Measurements from ENCODE around the gene DYNC1LI1. TPM values are rescaled to one million over a fixed set of nuclear protein-coding genes. Genes with fewer than 3 reads are reported as not detected.

DYNC1LI1 gene
- total RNA-seq, 1 experiment from 2014 or later = 42.8 TPM

DNA sequence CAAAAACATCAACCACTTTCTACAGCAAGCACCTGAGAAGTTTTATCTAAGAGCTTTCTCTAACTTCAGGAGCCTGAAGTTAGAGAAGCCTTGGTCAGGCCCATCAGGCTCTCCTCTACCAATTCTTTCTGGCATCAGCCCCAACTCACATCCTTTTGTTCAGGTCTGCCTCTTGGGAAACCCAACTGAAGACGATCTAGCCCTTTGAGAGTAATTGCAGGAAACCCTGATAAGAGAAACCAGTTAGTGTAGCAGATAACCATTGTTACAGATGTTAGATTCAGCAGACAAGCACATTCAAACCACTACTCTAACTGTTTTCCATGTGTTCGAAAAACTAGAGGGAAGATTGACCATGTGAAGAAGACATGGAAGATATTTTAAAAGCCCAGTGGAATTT, 27.0 kb upstream of the DYNC1LI1 start:
- ATAC-seq = no peak

DNA sequence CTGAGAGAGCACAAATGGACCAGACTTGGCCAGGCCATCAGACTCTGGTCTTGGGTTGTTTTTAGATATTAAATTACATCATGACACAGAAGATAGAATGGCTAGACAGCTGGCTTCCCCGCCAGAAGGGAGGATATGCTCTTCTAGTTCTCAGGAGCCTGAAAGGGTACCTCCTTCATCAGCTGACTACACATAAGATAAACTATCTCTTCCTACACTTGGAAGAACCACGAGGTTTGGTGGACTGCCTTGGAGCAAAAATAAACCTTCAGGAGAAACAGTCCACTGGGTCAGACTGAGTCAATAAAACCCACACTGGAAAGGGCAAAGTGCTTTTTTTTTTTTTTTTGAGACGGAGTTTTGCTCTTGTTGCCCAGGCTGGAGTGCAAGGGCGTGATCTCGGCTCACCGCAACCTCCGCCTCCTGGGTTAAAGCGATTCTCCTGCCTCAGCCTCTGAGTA, 26.3 kb upstream of the DYNC1LI1 start:
- TF ChIP-seq NR2C2 (CRISPR knock-in tag; IDR thresholded peaks at IDR 0.05) = no peak
- no peak for TF ChIP-seq TEAD1 (CRISPR knock-in tag; IDR thresholded peaks at IDR 0.05)
- TF ChIP-seq ZNF671 (CRISPR knock-in tag; IDR thresholded peaks at IDR 0.05) = no peak
- TF ChIP-seq, protein P1, sequence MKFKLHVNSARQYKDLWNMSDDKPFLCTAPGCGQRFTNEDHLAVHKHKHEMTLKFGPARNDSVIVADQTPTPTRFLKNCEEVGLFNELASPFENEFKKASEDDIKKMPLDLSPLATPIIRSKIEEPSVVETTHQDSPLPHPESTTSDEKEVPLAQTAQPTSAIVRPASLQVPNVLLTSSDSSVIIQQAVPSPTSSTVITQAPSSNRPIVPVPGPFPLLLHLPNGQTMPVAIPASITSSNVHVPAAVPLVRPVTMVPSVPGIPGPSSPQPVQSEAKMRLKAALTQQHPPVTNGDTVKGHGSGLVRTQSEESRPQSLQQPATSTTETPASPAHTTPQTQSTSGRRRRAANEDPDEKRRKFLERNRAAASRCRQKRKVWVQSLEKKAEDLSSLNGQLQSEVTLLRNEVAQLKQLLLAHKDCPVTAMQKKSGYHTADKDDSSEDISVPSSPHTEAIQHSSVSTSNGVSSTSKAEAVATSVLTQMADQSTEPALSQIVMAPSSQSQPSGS (CRISPR knock-in tag; IDR thresholded peaks at IDR 0.05; ENCODE audit: borderline replicate concordance, low read depth) = no peak
- TF ChIP-seq PRRX2 (CRISPR knock-in tag; IDR thresholded peaks at IDR 0.05) = no peak
- no peak for TF ChIP-seq ZNF232 (CRISPR knock-in tag; IDR thresholded peaks at IDR 0.05)
- no peak for TF ChIP-seq JUN (CRISPR knock-in tag; IDR thresholded peaks at IDR 0.05)
- TF ChIP-seq, protein P2, sequence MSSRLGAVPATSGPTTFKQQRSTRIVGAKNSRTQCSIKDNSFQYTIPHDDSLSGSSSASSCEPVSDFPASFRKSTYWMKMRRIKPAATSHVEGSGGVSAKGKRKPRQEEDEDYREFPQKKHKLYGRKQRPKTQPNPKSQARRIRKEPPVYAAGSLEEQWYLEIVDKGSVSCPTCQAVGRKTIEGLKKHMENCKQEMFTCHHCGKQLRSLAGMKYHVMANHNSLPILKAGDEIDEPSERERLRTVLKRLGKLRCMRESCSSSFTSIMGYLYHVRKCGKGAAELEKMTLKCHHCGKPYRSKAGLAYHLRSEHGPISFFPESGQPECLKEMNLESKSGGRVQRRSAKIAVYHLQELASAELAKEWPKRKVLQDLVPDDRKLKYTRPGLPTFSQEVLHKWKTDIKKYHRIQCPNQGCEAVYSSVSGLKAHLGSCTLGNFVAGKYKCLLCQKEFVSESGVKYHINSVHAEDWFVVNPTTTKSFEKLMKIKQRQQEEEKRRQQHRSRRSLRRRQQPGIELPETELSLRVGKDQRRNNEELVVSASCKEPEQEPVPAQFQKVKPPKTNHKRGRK (CRISPR knock-in tag; IDR thresholded peaks at IDR 0.05; ENCODE audit: borderline replicate concordance) = no peak
- TF ChIP-seq MXD4 (CRISPR knock-in tag; IDR thresholded peaks at IDR 0.05; ENCODE audit: borderline replicate concordance) = no peak
- TF ChIP-seq RORB (CRISPR knock-in tag; IDR thresholded peaks at IDR 0.05) = no peak
- no peak for TF ChIP-seq IRF2 (CRISPR knock-in tag; IDR thresholded peaks at IDR 0.05; ENCODE audit: borderline replicate concordance, low read depth)
- TF ChIP-seq USF1 (CRISPR knock-in tag; IDR thresholded peaks at IDR 0.05) = no peak
- Mint-ChIP-seq H3K9me3 (no peaks in the 10 kb centered on the region), H3K4me1 (peaks cover 32% of the 10 kb centered on the region), H3K4me3 (no peak overlapping the region), H3K36me3 (no peaks in the 10 kb centered on the region), H3K27ac (no peak overlapping the region), H3K27me3 (ENCODE audit: low read depth) (peaks cover 24% of the 10 kb centered on the region)
- ChIA-PET CTCF (no interaction called here), POLR2A (no interaction called here)
- DNase-seq (ENCODE audit: low spot score) (no peak), ATAC-seq (no peak)

More for the DNA sequence above, 27.0 kb upstream of the DYNC1LI1 start:
- Mint-ChIP-seq H3K4me1 (peaks cover 26% of the 10 kb centered on the region), H3K27me3 (ENCODE audit: low read depth) (peaks cover 24% of the 10 kb centered on the region), H3K4me3 (no peak overlapping the region), H3K27ac (no peak overlapping the region), H3K36me3 (no peaks in the 10 kb centered on the region), H3K9me3 (no peaks in the 10 kb centered on the region)
- DNase-seq (ENCODE audit: low spot score) = no peak
- CTCF ChIA-PET = no interaction called here
- POLR2A ChIA-PET = no interaction called here
- no peak for TF ChIP-seq ZNF232 (CRISPR knock-in tag; IDR thresholded peaks at IDR 0.05)
- no peak for TF ChIP-seq ZNF671 (CRISPR knock-in tag; IDR thresholded peaks at IDR 0.05)
- no peak for TF ChIP-seq JUN (CRISPR knock-in tag; IDR thresholded peaks at IDR 0.05)
- TF ChIP-seq ZNF263 (CRISPR knock-in tag; IDR thresholded peaks at IDR 0.05; ENCODE audit: low read depth) = no peak
- TF ChIP-seq, protein P3, sequence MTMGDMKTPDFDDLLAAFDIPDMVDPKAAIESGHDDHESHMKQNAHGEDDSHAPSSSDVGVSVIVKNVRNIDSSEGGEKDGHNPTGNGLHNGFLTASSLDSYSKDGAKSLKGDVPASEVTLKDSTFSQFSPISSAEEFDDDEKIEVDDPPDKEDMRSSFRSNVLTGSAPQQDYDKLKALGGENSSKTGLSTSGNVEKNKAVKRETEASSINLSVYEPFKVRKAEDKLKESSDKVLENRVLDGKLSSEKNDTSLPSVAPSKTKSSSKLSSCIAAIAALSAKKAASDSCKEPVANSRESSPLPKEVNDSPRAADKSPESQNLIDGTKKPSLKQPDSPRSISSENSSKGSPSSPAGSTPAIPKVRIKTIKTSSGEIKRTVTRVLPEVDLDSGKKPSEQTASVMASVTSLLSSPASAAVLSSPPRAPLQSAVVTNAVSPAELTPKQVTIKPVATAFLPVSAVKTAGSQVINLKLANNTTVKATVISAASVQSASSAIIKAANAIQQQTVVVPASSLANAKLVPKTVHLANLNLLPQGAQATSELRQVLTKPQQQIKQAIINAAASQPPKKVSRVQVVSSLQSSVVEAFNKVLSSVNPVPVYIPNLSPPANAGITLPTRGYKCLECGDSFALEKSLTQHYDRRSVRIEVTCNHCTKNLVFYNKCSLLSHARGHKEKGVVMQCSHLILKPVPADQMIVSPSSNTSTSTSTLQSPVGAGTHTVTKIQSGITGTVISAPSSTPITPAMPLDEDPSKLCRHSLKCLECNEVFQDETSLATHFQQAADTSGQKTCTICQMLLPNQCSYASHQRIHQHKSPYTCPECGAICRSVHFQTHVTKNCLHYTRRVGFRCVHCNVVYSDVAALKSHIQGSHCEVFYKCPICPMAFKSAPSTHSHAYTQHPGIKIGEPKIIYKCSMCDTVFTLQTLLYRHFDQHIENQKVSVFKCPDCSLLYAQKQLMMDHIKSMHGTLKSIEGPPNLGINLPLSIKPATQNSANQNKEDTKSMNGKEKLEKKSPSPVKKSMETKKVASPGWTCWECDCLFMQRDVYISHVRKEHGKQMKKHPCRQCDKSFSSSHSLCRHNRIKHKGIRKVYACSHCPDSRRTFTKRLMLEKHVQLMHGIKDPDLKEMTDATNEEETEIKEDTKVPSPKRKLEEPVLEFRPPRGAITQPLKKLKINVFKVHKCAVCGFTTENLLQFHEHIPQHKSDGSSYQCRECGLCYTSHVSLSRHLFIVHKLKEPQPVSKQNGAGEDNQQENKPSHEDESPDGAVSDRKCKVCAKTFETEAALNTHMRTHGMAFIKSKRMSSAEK (CRISPR knock-in tag; IDR thresholded peaks at IDR 0.05; ENCODE audit: borderline replicate concordance) = no peak
- TF ChIP-seq ZNF121 (CRISPR knock-in tag; IDR thresholded peaks at IDR 0.05) = no peak
- no peak for TF ChIP-seq ZNF416 (CRISPR knock-in tag; IDR thresholded peaks at IDR 0.05)

Data from WTC11 (cell line).